ENCODE results near the gene SEPTIN5. TPM values are rescaled to one million over a fixed set of nuclear protein-coding genes. Genes with fewer than 3 reads are reported as not detected.

SEPTIN5 gene
- polyA plus RNA-seq, 1 of the 3 experiments (the other 2 are of a cell fraction): 14.0 TPM

GRCh38 chr22:19693981-19694670 lies 20.2 kb upstream of the SEPTIN5 start:
- no peaks in the 10 kb centered on the region for H3F3A ChIP-seq (replicated peaks; ENCODE audit: insufficient read depth)
- TF ChIP-seq RAD21 (IDR thresholded peaks at IDR 0.05; ENCODE audit: low read length): no peak
- no peak for TF ChIP-seq MXI1 (IDR thresholded peaks at IDR 0.05; ENCODE audit: low read depth, low read length)
- no peak for TF ChIP-seq FOXJ3 (CRISPR knock-in tag; IDR thresholded peaks at IDR 0.05)
- no peak for TF ChIP-seq YY1 (IDR thresholded peaks at IDR 0.05; ENCODE audit: low read depth)
- no peak for TF ChIP-seq SIN3A (IDR thresholded peaks at IDR 0.05; ENCODE audit: borderline replicate concordance, low read depth, low read length)
- no peak for TF ChIP-seq TCF12 (IDR thresholded peaks at IDR 0.05)
- no peak for TF ChIP-seq EZH2phosphoT487 (IDR thresholded peaks at IDR 0.05; ENCODE audit: borderline replicate concordance, low read depth)
- no peak for TF ChIP-seq ELF1 (IDR thresholded peaks at IDR 0.05)
- no peak for TF ChIP-seq GABPA (IDR thresholded peaks at IDR 0.05; ENCODE audit: low read depth)
- no peak for TF ChIP-seq CHD2 (IDR thresholded peaks at IDR 0.05; ENCODE audit: low read length, partially characterized antibody)
- no peak for TF ChIP-seq NFIC (IDR thresholded peaks at IDR 0.05; ENCODE audit: borderline replicate concordance)
- TF ChIP-seq RCOR1 (IDR thresholded peaks at IDR 0.05; ENCODE audit: low read length): no peak
- TF ChIP-seq PBX3 (IDR thresholded peaks at IDR 0.05): no peak
- TF ChIP-seq RFX5 (IDR thresholded peaks at IDR 0.05; ENCODE audit: low read length): no peak
- no peak for TF ChIP-seq TAF1 (IDR thresholded peaks at IDR 0.05; ENCODE audit: borderline replicate concordance, low read depth, low read length)
- TF ChIP-seq USF2 (IDR thresholded peaks at IDR 0.05; ENCODE audit: borderline replicate concordance, low read depth, low read length): no peak
- no peaks in the 10 kb centered on the region for H3K79me2 ChIP-seq (ENCODE audit: insufficient read depth)
- no peak overlapping the region for H2AFZ ChIP-seq (ENCODE audit: low read depth)
- no peaks in the 10 kb centered on the region for H3K9me2 ChIP-seq
- no peak overlapping the region for H3K4me2 ChIP-seq
- ChIA-PET POLR2A (no interaction called here), CTCF (interaction anchor here (0.7 to 1.2 kb wide), 2 partner anchors 16 to 23 kb away, joined by 3 to 4 read pairs; no protein-coding TSS in a partner anchor)
- H3K9ac ChIP-seq: no peak overlapping the region
- peaks cover 0 to 6% of the 10 kb centered on the region in 2 experiments; a peak in 1 of 4 replicates for H3K4me1 ChIP-seq (ENCODE audit: control insufficient read depth in 1 of 2, insufficient read depth in 2 of 2, low read depth in 1 of 2, low read length in 1 of 2)
- DNase-seq: no peak
- WGBS (ENCODE audit: low lambda C conversion rate): 72% methylated on average over 10 of the region's 12 CpGs
- no peak overlapping the region for H3K4me3 ChIP-seq (ENCODE audit: low read depth in 2 of 2, low read length in 1 of 2)
- no peak overlapping the region for H3K27ac ChIP-seq (ENCODE audit: low read depth in 2 of 2, low read length in 1 of 2)
- H3K36me3 ChIP-seq (replicated peaks in 1 of 2; ENCODE audit: control insufficient read depth in 1 of 2, insufficient read depth in 2 of 2, low read length in 1 of 2): no peaks in the 10 kb centered on the region
- H4K20me1 ChIP-seq (ENCODE audit: insufficient read depth): no peaks in the 10 kb centered on the region
- H3K27me3 ChIP-seq (ENCODE audit: insufficient read depth): no peaks in the 10 kb centered on the region
- no peaks in the 10 kb centered on the region for H3K9me3 ChIP-seq

GRCh38 chr22:19694696-19695095 lies 19.6 kb upstream of the SEPTIN5 start:
- Histone ChIP-seq H3K27ac (ENCODE audit: low read depth in 2 of 2, low read length in 1 of 2) (no peak overlapping the region), H3K79me2 (ENCODE audit: insufficient read depth) (no peaks in the 10 kb centered on the region), H3K9me3 (no peaks in the 10 kb centered on the region), H3K4me1 (ENCODE audit: control insufficient read depth in 1 of 2, insufficient read depth in 2 of 2, low read depth in 1 of 2, low read length in 1 of 2) (peaks cover 0 to 6% of the 10 kb centered on the region in 2 experiments; a peak in 1 of 4 replicates), H3K9ac (no peak overlapping the region), H2AFZ (ENCODE audit: low read depth) (no peak overlapping the region), H3K4me2 (no peak overlapping the region), H3F3A (replicated peaks; ENCODE audit: insufficient read depth) (no peaks in the 10 kb centered on the region), H4K20me1 (ENCODE audit: insufficient read depth) (no peaks in the 10 kb centered on the region), H3K4me3 (ENCODE audit: low read depth in 2 of 2, low read length in 1 of 2) (no peak overlapping the region), H3K36me3 (replicated peaks in 1 of 2; ENCODE audit: control insufficient read depth in 1 of 2, insufficient read depth in 2 of 2, low read length in 1 of 2) (no peaks in the 10 kb centered on the region), H3K27me3 (ENCODE audit: insufficient read depth) (no peaks in the 10 kb centered on the region), H3K9me2 (no peaks in the 10 kb centered on the region)
- ChIA-PET CTCF (interaction anchor here (0.7 to 1.2 kb wide), 2 partner anchors 17 to 23 kb away, joined by 3 to 4 read pairs; no protein-coding TSS in a partner anchor), POLR2A (no interaction called here)
- no peak for DNase-seq
- WGBS (ENCODE audit: low lambda C conversion rate): 83% methylated on average over 12 of the region's 13 CpGs
- no peak for TF ChIP-seq TEAD4 (IDR thresholded peaks at IDR 0.05; ENCODE audit: borderline replicate concordance, insufficient read depth)
- TF ChIP-seq MEF2A (IDR thresholded peaks at IDR 0.05; ENCODE audit: borderline replicate concordance, low read depth): no peak
- TF ChIP-seq CTCF (IDR thresholded peaks at IDR 0.05): no peak
- no peak for TF ChIP-seq MXI1 (IDR thresholded peaks at IDR 0.05; ENCODE audit: low read depth, low read length)
- TF ChIP-seq SIN3A (IDR thresholded peaks at IDR 0.05; ENCODE audit: borderline replicate concordance, low read depth, low read length): no peak
- TF ChIP-seq SMC3 (IDR thresholded peaks at IDR 0.05; ENCODE audit: low read depth, low read length): no peak
- no peak for TF ChIP-seq GATA2 (CRISPR knock-in tag; IDR thresholded peaks at IDR 0.05)
- TF ChIP-seq PBX3 (IDR thresholded peaks at IDR 0.05): no peak
- no peak for TF ChIP-seq USF2 (IDR thresholded peaks at IDR 0.05; ENCODE audit: borderline replicate concordance, low read depth, low read length)
- TF ChIP-seq RCOR1 (IDR thresholded peaks at IDR 0.05; ENCODE audit: low read length): no peak
